HEK293 (cell line): Measurements from ENCODE around the gene CILP.

ENCODE experiments used
- CTCF ChIA-PET: fragments of 350-600 bp; formaldehyde crosslinking; extraction: SDS; loops from one replicate; lab custom pipeline; 2021; ENCODE audit warnings: antibody characterized with exemption; lab: Yijun Ruan, JAX
- POLR2A ChIA-PET: fragments of 300-600 bp; formaldehyde crosslinking; extraction: SDS; loops from one replicate; lab custom pipeline; 2020; ENCODE audit warnings: antibody characterized with exemption, inconsistent platforms; lab: Yijun Ruan, JAX
- H3K27ac ChIP-seq: fragments of 200-500 bp; sonication (Bioruptor generic); 2 replicates; pipeline ENCODE4 v1.5.1; 2014; ENCODE audit warnings: low read depth, low read length, control low read depth, inconsistent platforms; ENCODE audit errors: extremely low read depth
- H3K36me3 ChIP-seq, 2 experiments: fragments of 200-500 bp in 1 of 2; sonication (Bioruptor generic) in 1 of 2; 1 replicate in 1 of 2; 2 replicates in 1 of 2; pipeline ENCODE4 v1.5.1; 2014 to 2017; ENCODE audit warnings: inconsistent platforms in 2 of 2, low read length in 2 of 2; ENCODE audit not compliant: control insufficient read depth in 2 of 2, insufficient read depth in 1 of 2
- H3K4me1 ChIP-seq: fragments of 200-500 bp; sonication (Bioruptor generic); 2 replicates; pipeline ENCODE4 v1.5.1; 2014; ENCODE audit warnings: mild to moderate bottlenecking, low read length, inconsistent platforms; ENCODE audit not compliant: control insufficient read depth, insufficient read depth
- H3K4me3 ChIP-seq: 2 replicates; pipeline ENCODE4 v1.5.1; 2011; ENCODE audit warnings: low read depth, mild to moderate bottlenecking, control low read depth, low read length, moderate library complexity
- H3K9me3 ChIP-seq: fragments of 200-500 bp; sonication (Bioruptor generic); 2 replicates; pipeline ENCODE4 v1.5.1; 2014; ENCODE audit warnings: low read depth, low read length, inconsistent platforms; ENCODE audit not compliant: control insufficient read depth, insufficient read depth
- EGR2 ChIP-seq: fragments of 450-650 bp; formaldehyde crosslinking; IDR thresholded peaks from 2 replicates; pipeline ENCODE4 v1.5.1; 2016; ENCODE audit warnings: low read depth, missing biosample characterization, missing genetic modification characterization
- GFI1B ChIP-seq: fragments of 450-650 bp; formaldehyde crosslinking; IDR thresholded peaks from 2 replicates; pipeline ENCODE4 v1.5.1; 2016; ENCODE audit warnings: missing biosample characterization, missing genetic modification characterization
- GLIS2 ChIP-seq: fragments of 450-650 bp; formaldehyde crosslinking; IDR thresholded peaks from 2 replicates; pipeline ENCODE4 v1.5.1; 2016; ENCODE audit warnings: missing biosample characterization, missing genetic modification characterization
- HOXA7 ChIP-seq: sonication (generic); formaldehyde crosslinking; IDR thresholded peaks from 2 replicates; pipeline ENCODE4 v1.8.1; 2022; ENCODE audit warnings: missing genetic modification reagents, borderline replicate concordance
- IKZF3 ChIP-seq: fragments of 450-650 bp; IDR thresholded peaks from 2 replicates; pipeline ENCODE4 v1.5.0; 2018; ENCODE audit warnings: missing biosample characterization, mild to moderate bottlenecking, missing genetic modification characterization, moderate library complexity
- KLF1 ChIP-seq: fragments of 450-650 bp; formaldehyde crosslinking; IDR thresholded peaks from 2 replicates; pipeline ENCODE4 v1.5.1; 2016; ENCODE audit warnings: missing biosample characterization, missing genetic modification characterization
- KLF16 ChIP-seq: fragments of 450-650 bp; formaldehyde crosslinking; IDR thresholded peaks from 2 replicates; pipeline ENCODE4 v1.5.1; 2017; ENCODE audit warnings: missing biosample characterization, missing genetic modification characterization
- PRDM1 ChIP-seq: fragments of 450-650 bp; formaldehyde crosslinking; IDR thresholded peaks from 2 replicates; pipeline ENCODE4; 2016; ENCODE audit warnings: missing biosample characterization, missing genetic modification characterization
- RBAK ChIP-seq: fragments of 450-650 bp; formaldehyde crosslinking; IDR thresholded peaks from 2 replicates; pipeline ENCODE4 v1.5.1; 2016; ENCODE audit warnings: missing biosample characterization, missing genetic modification characterization
- SALL2 ChIP-seq: fragments of 450-650 bp; formaldehyde crosslinking; IDR thresholded peaks from 2 replicates; pipeline ENCODE4 v1.5.0; 2017; ENCODE audit warnings: missing biosample characterization, mild to moderate bottlenecking, missing genetic modification characterization, borderline replicate concordance
- SP3 ChIP-seq: fragments of 450-650 bp; formaldehyde crosslinking; IDR thresholded peaks from 2 replicates; pipeline ENCODE4 v1.5.1; 2016; ENCODE audit warnings: missing biosample characterization, missing genetic modification characterization
- ZBTB1 ChIP-seq: fragments of 450-650 bp; formaldehyde crosslinking; IDR thresholded peaks from 2 replicates; pipeline ENCODE4 v1.5.1; 2016; ENCODE audit warnings: missing biosample characterization, missing genetic modification characterization
- ZEB2 ChIP-seq: fragments of 450-650 bp; formaldehyde crosslinking; IDR thresholded peaks from 2 replicates; pipeline ENCODE4 v1.5.1; 2016; ENCODE audit warnings: missing biosample characterization, missing genetic modification characterization
- ZFP3 ChIP-seq: fragments of 450-650 bp; formaldehyde crosslinking; IDR thresholded peaks from 2 replicates; pipeline ENCODE4 v1.5.1; 2016; ENCODE audit warnings: low read depth, missing biosample characterization, missing genetic modification characterization
- ZFP41 ChIP-seq: fragments of 450-650 bp; formaldehyde crosslinking; IDR thresholded peaks from 2 replicates; pipeline ENCODE4 v1.5.1; 2016; ENCODE audit warnings: missing biosample characterization, missing genetic modification characterization, borderline replicate concordance
- ZNF114 ChIP-seq: fragments of 450-650 bp; formaldehyde crosslinking; IDR thresholded peaks from 2 replicates; pipeline ENCODE4 v1.5.0; 2017; ENCODE audit warnings: missing biosample characterization, missing genetic modification characterization
- ZNF138 ChIP-seq: fragments of 450-650 bp; formaldehyde crosslinking; IDR thresholded peaks from 2 replicates; pipeline ENCODE4 v1.5.1; 2016; ENCODE audit warnings: missing biosample characterization, missing genetic modification characterization, borderline replicate concordance
- ZNF140 ChIP-seq: fragments of 450-650 bp; formaldehyde crosslinking; IDR thresholded peaks from 2 replicates; pipeline ENCODE4 v1.5.1; 2016; ENCODE audit warnings: missing biosample characterization, missing genetic modification characterization
- ZNF175 ChIP-seq: fragments of 450-650 bp; formaldehyde crosslinking; IDR thresholded peaks from 2 replicates; pipeline ENCODE4 v1.5.1; 2016; ENCODE audit warnings: missing biosample characterization, missing genetic modification characterization
- ZNF335 ChIP-seq: fragments of 450-650 bp; formaldehyde crosslinking; conservative IDR thresholded peaks from 2 replicates; pipeline ENCODE4 v1.5.1; 2016; ENCODE audit warnings: missing biosample characterization, missing genetic modification characterization
- ZNF341 ChIP-seq: fragments of 450-650 bp; formaldehyde crosslinking; IDR thresholded peaks from 2 replicates; pipeline ENCODE4; 2016; ENCODE audit warnings: low read depth, missing biosample characterization, missing genetic modification characterization
- ZNF654 ChIP-seq: fragments of 450-650 bp; formaldehyde crosslinking; IDR thresholded peaks from 2 replicates; pipeline ENCODE4 v1.5.1; 2016; ENCODE audit warnings: low read depth, missing biosample characterization, missing genetic modification characterization
- TF ChIP-seq, protein P1 (sequence below): fragments of 450-650 bp; formaldehyde crosslinking; IDR thresholded peaks from 2 replicates; pipeline ENCODE4 v1.5.1; 2017; ENCODE audit warnings: missing biosample characterization, missing genetic modification characterization
- TF ChIP-seq, protein P2 (sequence below): fragments of 450-650 bp; formaldehyde crosslinking; conservative IDR thresholded peaks from 2 replicates; pipeline ENCODE4 v1.5.1; 2016; ENCODE audit warnings: low read depth, missing biosample characterization, missing genetic modification characterization

The CILP gene

GRCh38 chr15:65255486-65256140 lies 44.3 kb upstream of the CILP start:
- POLR2A ChIA-PET = no interaction called here
- CTCF ChIA-PET = interaction anchor here (0.6 to 1.1 kb wide), 2 partner anchors 14 to 30 kb away, joined by 3 read pairs; no protein-coding TSS in a partner anchor
- Histone ChIP-seq H3K27ac (no peak overlapping the region), H3K9me3 (no peaks in the 10 kb centered on the region), H3K4me1 (no peaks in the 10 kb centered on the region), H3K4me3 (no peak overlapping the region), H3K36me3 (peaks cover 9 to 24% of the 10 kb centered on the region in 2 experiments)
- TF ChIP-seq ZNF138 (tag by site-specific recombination) (no peak), SALL2 (tag by site-specific recombination) (no peak), ZNF114 (no peak), ZNF175 (tag by site-specific recombination) (no peak), ZEB2 (tag by site-specific recombination) (no peak), ZNF654 (tag by site-specific recombination) (no peak), GLIS2 (tag by site-specific recombination) (no peak), ZFP41 (tag by site-specific recombination) (no peak), GFI1B (tag by site-specific recombination) (no peak), KLF1 (tag by site-specific recombination) (no peak), SP3 (no peak), ZNF341 (tag by site-specific recombination) (no peak), IKZF3 (no peak), RBAK (tag by site-specific recombination) (no peak), HOXA7 (CRISPR knock-in tag) (no peak), KLF16 (tag by site-specific recombination) (no peak), ZBTB1 (tag by site-specific recombination) (no peak)

GRCh38 chr15:65254758-65255157 lies 43.5 kb upstream of the CILP start:
- ChIA-PET POLR2A (no interaction called here), CTCF (interaction anchor here (1.1 kb wide), 1 partner anchor 15 kb away, joined by 3 read pairs; no protein-coding TSS in a partner anchor)
- Histone ChIP-seq H3K4me3 (no peak overlapping the region), H3K4me1 (no peaks in the 10 kb centered on the region), H3K9me3 (no peaks in the 10 kb centered on the region), H3K36me3 (peaks cover 9 to 16% of the 10 kb centered on the region in 2 experiments), H3K27ac (no peak overlapping the region)
- TF ChIP-seq EGR2 (tag by site-specific recombination) = no peak
- peak; percentile 56; the same call in 1 of the 2 replicates for TF ChIP-seq PRDM1

GRCh38 chr15:65254356-65254755 lies 43.1 kb upstream of the CILP start:
- H3K27ac ChIP-seq = no peak overlapping the region
- H3K4me3 ChIP-seq = no peak overlapping the region
- ChIA-PET CTCF (interaction anchor here (1.1 kb wide), 1 partner anchor 15 kb away, joined by 3 read pairs; no protein-coding TSS in a partner anchor), POLR2A (no interaction called here)
- H3K36me3 ChIP-seq = peaks cover 9 to 12% of the 10 kb centered on the region in 2 experiments
- no peaks in the 10 kb centered on the region for H3K9me3 ChIP-seq
- no peaks in the 10 kb centered on the region for H3K4me1 ChIP-seq
- TF ChIP-seq ZNF335 (tag by site-specific recombination) (no peak), ZNF140 (no peak), ZFP3 (tag by site-specific recombination) (no peak), KLF1 (tag by site-specific recombination) (0 out of 2 replicates have a peak, but pooled peaks have one; percentile 9)
- TF ChIP-seq, protein P1, sequence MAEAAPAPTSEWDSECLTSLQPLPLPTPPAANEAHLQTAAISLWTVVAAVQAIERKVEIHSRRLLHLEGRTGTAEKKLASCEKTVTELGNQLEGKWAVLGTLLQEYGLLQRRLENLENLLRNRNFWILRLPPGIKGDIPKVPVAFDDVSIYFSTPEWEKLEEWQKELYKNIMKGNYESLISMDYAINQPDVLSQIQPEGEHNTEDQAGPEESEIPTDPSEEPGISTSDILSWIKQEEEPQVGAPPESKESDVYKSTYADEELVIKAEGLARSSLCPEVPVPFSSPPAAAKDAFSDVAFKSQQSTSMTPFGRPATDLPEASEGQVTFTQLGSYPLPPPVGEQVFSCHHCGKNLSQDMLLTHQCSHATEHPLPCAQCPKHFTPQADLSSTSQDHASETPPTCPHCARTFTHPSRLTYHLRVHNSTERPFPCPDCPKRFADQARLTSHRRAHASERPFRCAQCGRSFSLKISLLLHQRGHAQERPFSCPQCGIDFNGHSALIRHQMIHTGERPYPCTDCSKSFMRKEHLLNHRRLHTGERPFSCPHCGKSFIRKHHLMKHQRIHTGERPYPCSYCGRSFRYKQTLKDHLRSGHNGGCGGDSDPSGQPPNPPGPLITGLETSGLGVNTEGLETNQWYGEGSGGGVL (tag by site-specific recombination) = peak; percentile 86
- TF ChIP-seq, protein P2, sequence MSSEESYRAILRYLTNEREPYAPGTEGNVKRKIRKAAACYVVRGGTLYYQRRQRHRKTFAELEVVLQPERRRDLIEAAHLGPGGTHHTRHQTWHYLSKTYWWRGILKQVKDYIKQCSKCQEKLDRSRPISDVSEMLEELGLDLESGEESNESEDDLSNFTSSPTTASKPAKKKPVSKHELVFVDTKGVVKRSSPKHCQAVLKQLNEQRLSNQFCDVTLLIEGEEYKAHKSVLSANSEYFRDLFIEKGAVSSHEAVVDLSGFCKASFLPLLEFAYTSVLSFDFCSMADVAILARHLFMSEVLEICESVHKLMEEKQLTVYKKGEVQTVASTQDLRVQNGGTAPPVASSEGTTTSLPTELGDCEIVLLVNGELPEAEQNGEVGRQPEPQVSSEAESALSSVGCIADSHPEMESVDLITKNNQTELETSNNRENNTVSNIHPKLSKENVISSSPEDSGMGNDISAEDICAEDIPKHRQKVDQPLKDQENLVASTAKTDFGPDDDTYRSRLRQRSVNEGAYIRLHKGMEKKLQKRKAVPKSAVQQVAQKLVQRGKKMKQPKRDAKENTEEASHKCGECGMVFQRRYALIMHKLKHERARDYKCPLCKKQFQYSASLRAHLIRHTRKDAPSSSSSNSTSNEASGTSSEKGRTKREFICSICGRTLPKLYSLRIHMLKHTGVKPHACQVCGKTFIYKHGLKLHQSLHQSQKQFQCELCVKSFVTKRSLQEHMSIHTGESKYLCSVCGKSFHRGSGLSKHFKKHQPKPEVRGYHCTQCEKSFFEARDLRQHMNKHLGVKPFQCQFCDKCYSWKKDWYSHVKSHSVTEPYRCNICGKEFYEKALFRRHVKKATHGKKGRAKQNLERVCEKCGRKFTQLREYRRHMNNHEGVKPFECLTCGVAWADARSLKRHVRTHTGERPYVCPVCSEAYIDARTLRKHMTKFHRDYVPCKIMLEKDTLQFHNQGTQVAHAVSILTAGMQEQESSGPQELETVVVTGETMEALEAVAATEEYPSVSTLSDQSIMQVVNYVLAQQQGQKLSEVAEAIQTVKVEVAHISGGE (tag by site-specific recombination) = no peak
